SJCRH30 (cell line): ENCODE data around the gene OSCP1. TPM values are rescaled to one million over a fixed set of nuclear protein-coding genes. Genes with fewer than 3 reads are reported as not detected.

Source experiments
- DNase-seq, 2 experiments: peaks; one replicate each; pipeline ENCODE4 v3.0.0-alpha.2; 2015 to 2020
- H3K27ac ChIP-seq: fragments of 250-450 bp; sonication (Bioruptor Pico); 2 replicates; pipeline ENCODE4 v1.5.1; 2020; ENCODE audit warnings: mild to moderate bottlenecking, moderate library complexity
- H3K27me3 ChIP-seq: fragments of 250-450 bp; sonication (Bioruptor Pico); 2 replicates; pipeline ENCODE4 v1.5.1; 2020; ENCODE audit warnings: mild to moderate bottlenecking, moderate library complexity
- H3K36me3 ChIP-seq: fragments of 250-450 bp; sonication (Bioruptor Pico); 2 replicates; pipeline ENCODE4 v1.5.1; 2020; ENCODE audit warnings: mild to moderate bottlenecking, moderate library complexity
- H3K4me1 ChIP-seq: fragments of 250-450 bp; sonication (Bioruptor Pico); 2 replicates; pipeline ENCODE4 v1.5.1; 2020; ENCODE audit warnings: mild to moderate bottlenecking, moderate library complexity
- H3K4me3 ChIP-seq: fragments of 250-450 bp; sonication (Bioruptor Pico); 2 replicates; pipeline ENCODE4 v1.5.1; 2020; ENCODE audit warnings: mild to moderate bottlenecking, moderate library complexity
- H3K9me3 ChIP-seq: fragments of 250-450 bp; sonication (Bioruptor Pico); replicated peaks from 2 replicates; pipeline ENCODE4 v1.5.1; 2020; ENCODE audit warnings: mild to moderate bottlenecking, moderate library complexity
- total RNA-seq: library from RNA; depleted of rRNA; stranded (reverse); fragments of >200 nt; shearing (Covaris generic); gene quantifications from 2 replicates; pipeline ENCODE4 v1.2.3, GENCODE V29; 2014

Gene OSCP1
- total RNA-seq, 1 experiment from 2014 or later: 0.71 TPM

- H3K27ac ChIP-seq: no peak overlapping the region
- H3K4me3 ChIP-seq: no peak overlapping the region
- DNase-seq: no peak
- no peaks in the 10 kb centered on the region for H3K9me3 ChIP-seq
- no peaks in the 10 kb centered on the region for H3K4me1 ChIP-seq
- H3K27me3 ChIP-seq: no peaks in the 10 kb centered on the region
- peaks cover 6% of the 10 kb centered on the region; the same call in 1 of the 2 replicates for H3K36me3 ChIP-seq
Observed at GRCh38 chr1:36414384-36414783, 35.9 kb downstream of the OSCP1 start.

GRCh38 chr1:36411674-36412648 is 38.3 kb downstream of the OSCP1 start:
- Histone ChIP-seq H3K4me1 (no peaks in the 10 kb centered on the region), H3K9me3 (no peaks in the 10 kb centered on the region), H3K4me3 (no peak overlapping the region), H3K27ac (no peak overlapping the region), H3K27me3 (no peaks in the 10 kb centered on the region), H3K36me3 (peaks cover 10% of the 10 kb centered on the region)
- peak; percentile 47 to 62 for DNase-seq

GRCh38 chr1:36408479-36408878 is 41.8 kb downstream of the OSCP1 start:
- H3K9me3 ChIP-seq: no peaks in the 10 kb centered on the region
- no peak overlapping the region for H3K27ac ChIP-seq
- no peaks in the 10 kb centered on the region for H3K4me1 ChIP-seq
- H3K4me3 ChIP-seq: no peak overlapping the region
- no peaks in the 10 kb centered on the region for H3K27me3 ChIP-seq
- H3K36me3 ChIP-seq: peaks cover 10% of the 10 kb centered on the region
- DNase-seq: no peak

- DNase-seq: no peak
- no peaks in the 10 kb centered on the region for H3K27me3 ChIP-seq
- H3K9me3 ChIP-seq: no peaks in the 10 kb centered on the region
- H3K27ac ChIP-seq: no peak overlapping the region
- no peak overlapping the region for H3K4me3 ChIP-seq
- H3K36me3 ChIP-seq: peaks cover 10% of the 10 kb centered on the region
- no peaks in the 10 kb centered on the region for H3K4me1 ChIP-seq
Observed at GRCh38 chr1:36406440-36406839, 43.8 kb downstream of the OSCP1 start.

- Histone ChIP-seq H3K36me3 (peaks cover 2% of the 10 kb centered on the region; the same call in 1 of the 2 replicates), H3K27ac (no peak overlapping the region), H3K27me3 (no peaks in the 10 kb centered on the region), H3K4me3 (no peak overlapping the region), H3K9me3 (no peaks in the 10 kb centered on the region), H3K4me1 (no peaks in the 10 kb centered on the region)
- no peak for DNase-seq
Observed at GRCh38 chr1:36402504-36402890, 47.8 kb downstream of the OSCP1 start.

GRCh38 chr1:36401602-36402503 is 48.4 kb downstream of the OSCP1 start:
- DNase-seq: no peak
- Histone ChIP-seq H3K9me3 (no peaks in the 10 kb centered on the region), H3K4me1 (no peaks in the 10 kb centered on the region), H3K36me3 (no peaks in the 10 kb centered on the region), H3K4me3 (peak overlapping the region; percentile 58), H3K27ac (peak overlapping the region; percentile 55), H3K27me3 (no peaks in the 10 kb centered on the region)

- H3K36me3 ChIP-seq: no peaks in the 10 kb centered on the region
- H3K9me3 ChIP-seq: no peaks in the 10 kb centered on the region
- H3K27me3 ChIP-seq: no peaks in the 10 kb centered on the region
- H3K4me3 ChIP-seq: peak overlapping the region; percentile 58
- no peaks in the 10 kb centered on the region for H3K4me1 ChIP-seq
- H3K27ac ChIP-seq: peak overlapping the region; percentile 55
- peak; percentile 98 for DNase-seq
Observed at GRCh38 chr1:36400825-36401601, 49.2 kb downstream of the OSCP1 start.

- no peaks in the 10 kb centered on the region for H3K4me1 ChIP-seq
- H3K27ac ChIP-seq: peak overlapping the region; percentile 25; the same call in 1 of the 2 replicates
- no peak for DNase-seq
- peak overlapping the region; percentile 58 for H3K4me3 ChIP-seq
- H3K36me3 ChIP-seq: no peaks in the 10 kb centered on the region
- H3K27me3 ChIP-seq: no peaks in the 10 kb centered on the region
- no peaks in the 10 kb centered on the region for H3K9me3 ChIP-seq
Observed at GRCh38 chr1:36400514-36400824, 49.8 kb downstream of the OSCP1 start.

GRCh38 chr1:36398370-36398977 is 51.8 kb downstream of the OSCP1 start:
- H3K27ac ChIP-seq: no peak overlapping the region
- peak overlapping the region; percentile 89 for H3K4me3 ChIP-seq

GRCh38 chr1:36397378-36398230 is 52.6 kb downstream of the OSCP1 start, which contains the start of gene LSM10:
TSS of gene LSM10 (minus strand) at chr1:36397908. CDS start at chr1:36394129, 3,779 bp downstream.
- Histone ChIP-seq H3K4me1 (no peaks in the 10 kb centered on the region), H3K4me3 (peak within 1 kb of the TSS; percentile 89), H3K27me3 (no peaks in the 10 kb centered on the region), H3K27ac (peak within 1 kb of the TSS; percentile 50), H3K36me3 (no peaks in the 10 kb centered on the region; the same call in 1 of the 2 replicates), H3K9me3 (no peaks in the 10 kb centered on the region)
- peak; percentile 93 to 95 for DNase-seq

More at GRCh38 chr1:36398370-36398977, 51.8 kb downstream of the OSCP1 start:
- Histone ChIP-seq H3K36me3 (no peaks in the 10 kb centered on the region; the same call in 1 of the 2 replicates), H3K27me3 (no peaks in the 10 kb centered on the region), H3K4me1 (no peaks in the 10 kb centered on the region), H3K9me3 (no peaks in the 10 kb centered on the region)
- DNase-seq: no peak

- peak overlapping the region; percentile 50; the same call in 1 of the 2 replicates for H3K27ac ChIP-seq
- no peaks in the 10 kb centered on the region for H3K27me3 ChIP-seq
- H3K36me3 ChIP-seq: peaks cover 2% of the 10 kb centered on the region; the same call in 1 of the 2 replicates
Observed at GRCh38 chr1:36397083-36397377, 53.2 kb downstream of the OSCP1 start.

GRCh38 chr1:36396359-36396758 is 53.9 kb downstream of the OSCP1 start:
- Histone ChIP-seq H3K27ac (no peak overlapping the region), H3K4me1 (no peaks in the 10 kb centered on the region), H3K4me3 (no peak overlapping the region), H3K36me3 (peaks cover 2% of the 10 kb centered on the region; the same call in 1 of the 2 replicates), H3K27me3 (no peaks in the 10 kb centered on the region), H3K9me3 (no peaks in the 10 kb centered on the region)
- no peak for DNase-seq

More at GRCh38 chr1:36397083-36397377, 53.2 kb downstream of the OSCP1 start:
- Histone ChIP-seq H3K4me1 (no peaks in the 10 kb centered on the region), H3K4me3 (peak overlapping the region; percentile 89), H3K9me3 (no peaks in the 10 kb centered on the region)
- no peak for DNase-seq

GRCh38 chr1:36393686-36394085 is 56.6 kb downstream of the OSCP1 start:
- Histone ChIP-seq H3K4me1 (no peaks in the 10 kb centered on the region), H3K36me3 (peaks cover 2% of the 10 kb centered on the region; the same call in 1 of the 2 replicates), H3K27me3 (no peaks in the 10 kb centered on the region), H3K27ac (no peak overlapping the region), H3K4me3 (no peak overlapping the region), H3K9me3 (no peaks in the 10 kb centered on the region)
- no peak for DNase-seq
